ENCODE measurements around the gene DOK7.

Gene DOK7

GRCh38 chr4:3464911-3465697, 2.0 kb downstream of the DOK7 start:
- no peak for DNase-seq

- DNase-seq, result no peak
Observed at GRCh38 chr4:3465698-3466671, 2.9 kb downstream of the DOK7 start.

- DNase-seq, result no peak
Observed at GRCh38 chr4:3466691-3467600, 3.8 kb downstream of the DOK7 start.

GRCh38 chr4:3467601-3468031, 4.5 kb downstream of the DOK7 start:
- DNase-seq, result no peak

GRCh38 chr4:3468154-3468553, 5.0 kb downstream of the DOK7 start:
- no peak for DNase-seq

GRCh38 chr4:3468804-3469203, 5.7 kb downstream of the DOK7 start:
- no peak for DNase-seq

- no peak for DNase-seq
Observed at GRCh38 chr4:3469386-3470243, 6.5 kb downstream of the DOK7 start.

GRCh38 chr4:3470244-3471097, 7.4 kb downstream of the DOK7 start:
- no peak for DNase-seq

- DNase-seq, result no peak
Observed at GRCh38 chr4:3471098-3471760, 8.1 kb downstream of the DOK7 start.

GRCh38 chr4:3471886-3472285, 8.8 kb downstream of the DOK7 start:
- DNase-seq, result no peak

- DNase-seq, result no peak
Observed at GRCh38 chr4:3472411-3473141, 9.5 kb downstream of the DOK7 start.

- no peak for DNase-seq
Observed at GRCh38 chr4:3473181-3473950, 10.3 kb downstream of the DOK7 start.

GRCh38 chr4:3473996-3474765, 11.1 kb downstream of the DOK7 start:
- no peak for DNase-seq

GRCh38 chr4:3475041-3475712, 12.1 kb downstream of the DOK7 start:
- DNase-seq, result no peak

- no peak for DNase-seq
Observed at GRCh38 chr4:3475713-3476260, 12.7 kb downstream of the DOK7 start.

- no peak for DNase-seq
Observed at GRCh38 chr4:3476341-3476747, 13.2 kb downstream of the DOK7 start.

Measured in activated CD4-positive, alpha-beta T cell treated with anti-CD3 and anti-CD28 coated beads for 4 hours (primary cell).